OCI-LY1 (cell line): ENCODE results near the gene AKAP13.

ENCODE experiments used
- EZH2 ChIP-seq: fragments of 200-600 bp; sonication (generic), shearing (Covaris generic); IDR thresholded peaks from 2 replicates; pipeline ENCODE4 v1.8.0; 2017; ENCODE audit warnings: borderline replicate concordance, mixed run types, mild to moderate bottlenecking, antibody characterized with exemption, low read length, moderate library complexity, mixed read lengths
- TF ChIP-seq, protein P1 (sequence below): fragments of 200-600 bp; sonication (generic), shearing (Covaris generic); IDR thresholded peaks from 2 replicates; pipeline ENCODE4 v1.5.1; 2017; ENCODE audit warnings: mild to moderate bottlenecking, antibody characterized with exemption, low read length, moderate library complexity, mixed read lengths

- TF ChIP-seq, protein P1, sequence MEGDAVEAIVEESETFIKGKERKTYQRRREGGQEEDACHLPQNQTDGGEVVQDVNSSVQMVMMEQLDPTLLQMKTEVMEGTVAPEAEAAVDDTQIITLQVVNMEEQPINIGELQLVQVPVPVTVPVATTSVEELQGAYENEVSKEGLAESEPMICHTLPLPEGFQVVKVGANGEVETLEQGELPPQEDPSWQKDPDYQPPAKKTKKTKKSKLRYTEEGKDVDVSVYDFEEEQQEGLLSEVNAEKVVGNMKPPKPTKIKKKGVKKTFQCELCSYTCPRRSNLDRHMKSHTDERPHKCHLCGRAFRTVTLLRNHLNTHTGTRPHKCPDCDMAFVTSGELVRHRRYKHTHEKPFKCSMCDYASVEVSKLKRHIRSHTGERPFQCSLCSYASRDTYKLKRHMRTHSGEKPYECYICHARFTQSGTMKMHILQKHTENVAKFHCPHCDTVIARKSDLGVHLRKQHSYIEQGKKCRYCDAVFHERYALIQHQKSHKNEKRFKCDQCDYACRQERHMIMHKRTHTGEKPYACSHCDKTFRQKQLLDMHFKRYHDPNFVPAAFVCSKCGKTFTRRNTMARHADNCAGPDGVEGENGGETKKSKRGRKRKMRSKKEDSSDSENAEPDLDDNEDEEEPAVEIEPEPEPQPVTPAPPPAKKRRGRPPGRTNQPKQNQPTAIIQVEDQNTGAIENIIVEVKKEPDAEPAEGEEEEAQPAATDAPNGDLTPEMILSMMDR, result no peak
- no peak for TF ChIP-seq EZH2
Measured at GRCh38 chr15:85580879-85581278, 200.5 kb downstream of the AKAP13 start.
